Keratinocyte (primary cell): ENCODE measurements around the gene SHD. TPM values are rescaled to one million over a fixed set of nuclear protein-coding genes. Genes with fewer than 3 reads are reported as not detected.

ENCODE experiments used
- DNase-seq: peaks from one replicate; pipeline ENCODE4 v3.0.0-alpha.2; 2011; ENCODE audit warnings: low read depth, missing footprints, low spot score
- FAIRE-seq: peaks from 2 replicates; lab custom pipeline; 2011; peaks lifted over from hg19 to GRCh38; lab: Jason Lieb, UNC
- H2AFZ ChIP-seq: 2 replicates; pipeline ENCODE4 v1.6.0; 2012; ENCODE audit warnings: low read length, control low read depth, inconsistent platforms; ENCODE audit not compliant: control insufficient read depth
- H3K27ac ChIP-seq: 2 replicates; pipeline ENCODE4 v1.5.1; 2011; ENCODE audit warnings: low read length; ENCODE audit not compliant: control insufficient read depth, insufficient read depth
- H3K27me3 ChIP-seq: 3 replicates; pipeline ENCODE4 v1.6.0; 2011; ENCODE audit warnings: low read length; ENCODE audit not compliant: control insufficient read depth, insufficient read depth; ENCODE audit errors: extremely low read depth
- H3K36me3 ChIP-seq, 2 experiments: 2 replicates in 1 of 2; 3 replicates in 1 of 2; pipeline ENCODE4 v1.5.1; 2011; ENCODE audit warnings: low read length in 2 of 2, mild to moderate bottlenecking in 1 of 2; ENCODE audit not compliant: control insufficient read depth in 2 of 2, insufficient read depth in 2 of 2; ENCODE audit errors: extremely low read depth in 1 of 2
- H3K4me1 ChIP-seq: 3 replicates; pipeline ENCODE4 v1.5.1; 2011; ENCODE audit warnings: low read length; ENCODE audit not compliant: control insufficient read depth, insufficient read depth; ENCODE audit errors: extremely low read depth
- H3K4me2 ChIP-seq: 3 replicates; pipeline ENCODE4 v1.6.0; 2011; ENCODE audit warnings: low read depth, low read length; ENCODE audit not compliant: control insufficient read depth, insufficient read depth; ENCODE audit errors: extremely low read depth
- H3K4me3 ChIP-seq, 3 experiments: fragments of 200-600 bp in 1 of 3; sonication (generic) in 1 of 3; 2 replicates in 2 of 3; 3 replicates in 1 of 3; pipeline ENCODE4 v1.5.1; 2011 to 2016; ENCODE audit warnings: low read length in 3 of 3, mild to moderate bottlenecking in 3 of 3, control low read depth in 2 of 3, inconsistent platforms in 1 of 3, low read depth in 1 of 3, mixed read lengths in 1 of 3, mixed run types in 1 of 3, moderate library complexity in 1 of 3; ENCODE audit not compliant: control insufficient read depth in 2 of 3, insufficient read depth in 2 of 3; ENCODE audit errors: extremely low read depth in 1 of 3
- H3K79me2 ChIP-seq: 2 replicates; pipeline ENCODE4 v1.6.0; 2012; ENCODE audit warnings: low read length; ENCODE audit not compliant: control insufficient read depth, insufficient read depth
- H3K9ac ChIP-seq: 3 replicates; pipeline ENCODE4 v1.6.0; 2011; ENCODE audit warnings: low read length; ENCODE audit not compliant: control insufficient read depth, insufficient read depth; ENCODE audit errors: extremely low read depth
- H3K9me1 ChIP-seq: 3 replicates; pipeline ENCODE4 v1.6.0; 2011; ENCODE audit warnings: low read length; ENCODE audit not compliant: control insufficient read depth, insufficient read depth; ENCODE audit errors: extremely low read depth
- H3K9me3 ChIP-seq: 2 replicates; pipeline ENCODE4 v1.5.1; 2012; ENCODE audit warnings: low read depth, low read length; ENCODE audit not compliant: control insufficient read depth
- H4K20me1 ChIP-seq: 3 replicates; pipeline ENCODE4 v1.6.0; 2011; ENCODE audit warnings: low read length; ENCODE audit not compliant: control insufficient read depth, insufficient read depth; ENCODE audit errors: extremely low read depth
- CTCF ChIP-seq, 3 experiments: IDR thresholded peaks in 1 of 3; conservative IDR thresholded peaks in 1 of 3; optimal IDR thresholded peaks in 1 of 3; 2 replicates in 2 of 3; 3 replicates in 1 of 3; pipeline versions ENCODE3 to v1.5.1; 2011; ENCODE audit warnings: low read length in 3 of 3, mild to moderate bottlenecking in 3 of 3, moderate library complexity in 2 of 3, control low read depth in 1 of 3, inconsistent platforms in 1 of 3; ENCODE audit not compliant: insufficient read depth in 2 of 3; ENCODE audit errors: extremely low read depth in 1 of 3
- EZH2 ChIP-seq: IDR thresholded peaks from one replicate; pipeline ENCODE4 v1.6.1; 2012; ENCODE audit warnings: inconsistent platforms, mild to moderate bottlenecking, low read length, moderate library complexity
- dilution Hi-C: fragments of 300-500 bp; cut with MboI; formaldehyde crosslinking; loops from one replicate; pipeline ENCODE4 v1.7.0; 2020; ENCODE audit warnings: low sequenced_read_pairs; ENCODE audit not compliant: extremely low pct_ligation_motif_present
- polyA plus RNA-seq, 5 experiments: library from polyadenylated mRNA; depleted of rRNA in 3 of 5; stranded (reverse) in 3 of 5; stranded (forward) in 1 of 5; unstranded in 1 of 5; fragments of >200 nt; gene quantifications; 1 replicate in 1 of 5; 2 replicates in 3 of 5; 3 replicates in 1 of 5; pipeline versions ENCODE4 v1.2.1 to v1.2.3, GENCODE V29; 2011 to 2012; ENCODE audit warnings: missing spikeins in 2 of 5, low read depth in 1 of 5, low replicate concordance in 1 of 5

The SHD gene
- polyA plus RNA-seq, 1 donor (not counting 4 experiments of a cell fraction or from before 2014, with no cell fraction given), result not detected

GRCh38 chr19:4305659-4306058, 26.6 kb downstream of the SHD start:
- Histone ChIP-seq H4K20me1 (no peaks in the 10 kb centered on the region), H3K4me2 (no peak overlapping the region), H2AFZ (no peak overlapping the region), H3K9ac (no peak overlapping the region), H3K4me1 (no peaks in the 10 kb centered on the region), H3K9me1 (no peaks in the 10 kb centered on the region), H3K79me2 (no peaks in the 10 kb centered on the region), H3K4me3 (no peak overlapping the region), H3K36me3 (no peaks in the 10 kb centered on the region), H3K27me3 (no peaks in the 10 kb centered on the region), H3K9me3 (no peaks in the 10 kb centered on the region), H3K27ac (no peak overlapping the region)
- dilution Hi-C loops, result no loop called here
- FAIRE-seq (no peak), DNase-seq (no peak)
- TF ChIP-seq CTCF (optimal IDR thresholded peaks at IDR 0.05 in 1 of 3, IDR thresholded peaks at IDR 0.05 in 1 of 3, conservative IDR thresholded peaks at IDR 0.05 in 1 of 3; ENCODE audit: extremely low read depth in 1 of 3, insufficient read depth in 2 of 3, low read length in 3 of 3) (no peak), EZH2 (no peak)

GRCh38 chr19:4310247-4311121, 31.4 kb downstream of the SHD start:
- Histone ChIP-seq H3K9me3 (no peaks in the 10 kb centered on the region), H3K4me3 (no peak overlapping the region), H3K36me3 (no peaks in the 10 kb centered on the region), H3K9me1 (no peaks in the 10 kb centered on the region), H3K79me2 (no peaks in the 10 kb centered on the region), H3K4me1 (no peaks in the 10 kb centered on the region), H3K9ac (no peak overlapping the region), H3K27me3 (no peaks in the 10 kb centered on the region), H2AFZ (no peak overlapping the region), H3K4me2 (no peak overlapping the region), H4K20me1 (no peaks in the 10 kb centered on the region), H3K27ac (no peak overlapping the region)
- FAIRE-seq, result no peak
- TF ChIP-seq EZH2 (no peak), CTCF (optimal IDR thresholded peaks at IDR 0.05 in 1 of 3, IDR thresholded peaks at IDR 0.05 in 1 of 3, conservative IDR thresholded peaks at IDR 0.05 in 1 of 3; ENCODE audit: extremely low read depth in 1 of 3, insufficient read depth in 2 of 3, low read length in 3 of 3) (no peak)
- dilution Hi-C loops, result no loop called here
- DNase-seq, result no peak
